Activated gamma-delta T cell treated with anti-CD3 and anti-CD28 coated beads, Interleukin-2, amount 50 U/mL, for 16 hours (primary cell): Measurements from ENCODE around the gene CLCNKA.
"Not testable (repeated sequence)": the region's sequence is repeated elsewhere in the genome, so short reads cannot be mapped to it uniquely, and the experiment has no call there.

Source experiments
- DNase-seq: peaks from one replicate; pipeline ENCODE4 v3.0.0-alpha.2; 2020; ENCODE audit warnings: low read depth

The CLCNKA gene

DNA sequence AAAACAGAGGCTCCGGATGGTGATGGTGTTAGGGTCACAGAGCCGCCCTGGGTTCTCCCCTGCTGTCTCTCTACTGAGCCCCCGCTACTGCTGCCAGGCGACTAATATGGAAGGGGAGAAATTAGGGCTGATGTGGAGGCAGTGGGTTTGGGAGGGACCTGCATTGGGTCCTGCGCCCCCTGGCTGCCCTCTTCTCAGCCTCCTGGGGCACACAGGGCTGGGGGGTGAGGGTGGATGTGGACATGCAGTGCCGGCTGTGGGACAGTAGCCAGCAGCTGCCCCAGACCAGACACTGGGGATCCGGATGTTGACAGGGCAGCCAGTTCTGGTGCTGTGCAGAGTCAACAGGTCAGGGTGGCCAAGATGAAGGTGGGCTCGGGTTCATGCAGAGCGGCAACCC lies 20.3 kb downstream of the CLCNKA start:
- DNase-seq: no peak

DNA sequence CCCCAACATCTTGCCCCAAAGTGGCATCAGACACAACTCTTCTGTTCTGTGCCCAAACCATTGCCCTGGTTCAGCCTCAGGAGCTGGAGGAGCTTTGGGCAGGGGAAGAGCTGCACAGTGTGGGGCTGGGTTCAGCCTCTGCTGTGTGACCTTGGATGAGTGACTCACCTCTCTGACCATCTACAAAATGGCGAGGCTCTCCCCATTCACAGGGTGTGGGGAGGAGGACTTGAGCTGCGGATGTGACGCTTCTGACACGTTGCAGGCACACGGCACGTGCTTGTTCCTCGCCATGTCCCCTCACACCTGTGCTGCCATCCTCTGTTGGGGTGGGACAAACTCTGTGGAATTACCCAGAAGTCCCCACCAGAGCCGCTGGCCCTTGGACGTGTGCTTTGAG lies 20.8 kb downstream of the CLCNKA start:
- not testable (repeated sequence) for DNase-seq

DNA sequence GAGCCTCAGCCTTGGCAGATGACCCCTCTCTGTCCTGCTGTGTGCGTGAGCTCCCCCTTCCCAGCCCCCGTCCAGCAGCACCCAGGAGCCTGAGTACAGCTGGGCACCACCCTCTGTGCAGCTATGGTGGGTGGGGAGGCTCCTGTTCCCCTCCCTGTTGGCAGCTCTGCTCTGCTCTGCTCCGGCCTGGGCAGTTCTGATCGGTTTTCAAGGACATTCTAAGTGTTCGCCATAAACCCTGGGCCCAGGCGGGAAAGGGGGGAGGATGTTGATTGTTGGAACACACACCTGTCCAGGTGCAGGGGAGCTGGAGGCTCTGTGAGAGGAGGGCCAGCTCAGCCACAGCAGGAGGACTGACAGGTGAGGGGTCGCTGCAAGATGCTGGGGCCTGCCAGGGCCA lies 21.7 kb downstream of the CLCNKA start, which contains the start of gene CLCNKB:
Gene CLCNKB (plus strand): TSS at position 262 of the 400 bp plus-strand sequence. CDS start 711 bp downstream, outside the sequence.
- no peak for DNase-seq

DNA sequence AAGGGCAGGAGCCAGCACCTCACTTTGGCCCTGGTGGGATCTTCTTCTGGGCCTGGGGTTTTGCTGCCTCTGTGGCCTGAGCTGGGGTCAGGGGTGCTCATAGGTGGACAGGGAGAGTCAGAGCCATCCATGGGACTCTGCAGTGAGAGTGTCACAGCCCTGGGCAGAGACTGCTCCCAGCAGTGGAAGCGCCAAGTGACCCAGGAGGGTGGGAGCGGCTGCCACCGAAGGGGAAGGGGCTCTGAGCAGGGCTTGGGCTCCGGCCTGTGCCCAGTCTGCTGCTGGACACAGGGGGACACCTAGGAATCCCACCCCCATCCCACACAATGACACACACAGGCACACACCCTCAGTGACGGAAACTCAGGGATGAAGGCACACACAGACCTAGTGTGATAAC lies 22.1 kb downstream of the CLCNKA start:
- no peak for DNase-seq

DNA sequence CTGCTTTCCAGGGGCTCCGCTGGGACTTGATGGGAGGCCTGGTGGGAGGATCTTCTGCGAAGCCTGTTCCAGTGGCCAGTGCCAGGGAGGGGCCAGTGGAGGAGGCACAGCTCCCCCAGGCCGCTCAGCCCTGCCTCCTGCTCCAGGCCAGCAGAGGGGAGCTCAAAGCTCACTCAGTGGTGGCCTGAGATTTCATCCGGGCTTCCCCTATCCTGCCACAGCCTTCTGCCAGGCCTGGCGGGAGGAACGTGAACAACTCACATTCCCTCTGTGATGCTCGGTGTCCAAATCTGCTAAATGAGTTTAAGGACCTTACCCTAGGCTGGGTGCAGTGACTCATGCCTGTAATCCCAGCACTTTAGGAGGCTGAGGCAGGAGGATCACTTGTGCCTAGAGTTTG lies 25.0 kb downstream of the CLCNKA start:
- no peak for DNase-seq

DNA sequence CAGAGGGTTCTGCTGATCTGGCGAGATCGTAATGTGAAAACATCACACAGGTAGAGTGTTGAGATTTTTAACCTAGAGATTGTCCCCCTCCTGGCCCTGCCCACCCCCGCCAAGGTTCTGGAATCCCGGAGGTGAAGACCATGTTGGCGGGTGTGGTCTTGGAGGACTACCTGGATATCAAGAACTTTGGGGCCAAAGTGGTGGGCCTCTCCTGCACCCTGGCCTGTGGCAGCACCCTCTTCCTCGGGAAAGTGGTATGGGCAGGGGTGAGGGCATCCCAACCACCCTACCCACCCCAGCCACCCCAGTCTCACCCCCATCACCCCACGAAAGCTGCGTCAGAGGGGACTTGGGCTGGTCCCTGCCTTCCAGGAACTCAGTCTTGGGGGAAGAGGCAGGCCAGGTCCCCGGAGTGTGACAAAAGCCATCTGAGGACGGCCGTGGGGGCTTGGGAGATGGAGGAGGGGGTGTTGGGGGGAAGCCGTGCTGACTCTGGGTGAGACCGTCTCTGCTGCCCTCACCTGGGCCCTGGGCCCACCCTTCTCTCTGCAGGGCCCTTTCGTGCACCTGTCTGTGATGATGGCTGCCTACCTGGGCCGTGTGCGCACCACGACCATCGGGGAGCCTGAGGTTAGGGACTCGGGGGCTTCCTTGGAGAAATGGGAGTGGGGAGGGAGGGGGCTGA lies 26.1 kb downstream of the CLCNKA start:
- no peak for DNase-seq

DNA sequence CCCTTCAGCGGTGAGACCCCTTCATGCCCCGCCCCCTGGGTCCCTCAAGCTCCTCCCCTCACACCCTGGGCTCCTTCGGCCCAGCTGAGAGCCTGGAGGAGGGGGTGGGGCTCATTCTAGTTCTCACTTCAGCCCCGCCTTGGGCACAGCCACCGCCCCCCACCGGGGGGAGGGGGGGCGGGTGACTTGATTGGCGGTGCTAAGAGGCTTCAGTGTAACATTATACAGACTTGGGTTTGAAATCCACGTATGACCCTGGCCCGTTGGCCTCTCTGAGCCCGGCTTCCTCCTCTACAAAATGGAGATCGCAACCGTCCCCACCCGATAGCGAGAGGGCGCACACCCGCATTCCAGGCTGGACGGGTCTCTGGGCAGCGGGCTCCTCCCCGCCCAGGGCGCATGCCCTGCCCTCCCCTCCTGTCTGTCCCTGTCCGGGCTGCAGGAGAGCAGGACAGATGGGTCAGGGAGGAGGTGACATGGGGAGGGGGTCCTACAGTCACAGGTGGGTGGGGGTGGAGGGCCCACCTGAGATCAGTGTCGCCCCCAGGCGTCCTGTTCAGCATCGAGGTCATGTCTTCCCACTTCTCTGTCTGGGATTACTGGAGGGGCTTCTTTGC lies 26.8 kb downstream of the CLCNKA start:
- no peak for DNase-seq

DNA sequence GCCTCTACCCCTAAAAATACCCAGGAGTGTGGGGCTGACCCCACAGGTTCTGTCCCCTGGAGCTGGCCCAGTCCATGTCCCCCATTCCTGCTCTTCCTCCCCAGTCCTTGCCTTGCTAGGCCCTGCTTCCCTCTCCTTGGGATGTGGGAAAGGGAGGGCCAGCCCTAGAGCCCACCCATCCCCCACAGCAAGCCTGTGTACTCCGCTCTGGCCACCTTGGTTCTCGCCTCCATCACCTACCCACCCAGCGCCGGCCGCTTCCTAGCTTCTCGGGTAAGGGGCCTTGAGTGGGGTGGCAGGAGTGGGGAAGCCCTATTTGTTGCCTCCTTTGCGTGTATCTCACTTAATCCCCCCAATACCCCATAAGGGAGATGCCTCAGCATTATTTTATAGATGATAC lies 28.5 kb downstream of the CLCNKA start:
- DNase-seq: no peak

DNA sequence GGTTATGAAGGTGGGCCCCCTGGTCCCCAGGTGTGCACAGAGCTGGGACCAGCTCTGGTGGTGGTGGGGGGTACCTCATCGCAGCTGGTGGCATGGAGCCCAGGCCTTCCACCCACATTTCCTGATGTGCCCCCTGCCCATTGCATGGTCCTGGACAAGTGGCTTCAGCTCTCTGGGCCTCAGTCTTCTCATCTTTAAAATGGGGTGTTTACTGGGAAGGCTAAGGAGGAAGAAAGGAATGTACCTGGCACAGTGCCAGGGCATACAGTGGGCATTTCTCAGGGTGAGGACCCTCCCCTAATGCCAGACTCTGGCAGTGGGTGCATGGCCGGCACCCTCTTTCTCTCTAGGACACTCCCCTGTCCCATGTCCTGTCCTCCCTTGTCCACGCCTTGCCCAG lies 29.2 kb downstream of the CLCNKA start:
- DNase-seq: no peak

DNA sequence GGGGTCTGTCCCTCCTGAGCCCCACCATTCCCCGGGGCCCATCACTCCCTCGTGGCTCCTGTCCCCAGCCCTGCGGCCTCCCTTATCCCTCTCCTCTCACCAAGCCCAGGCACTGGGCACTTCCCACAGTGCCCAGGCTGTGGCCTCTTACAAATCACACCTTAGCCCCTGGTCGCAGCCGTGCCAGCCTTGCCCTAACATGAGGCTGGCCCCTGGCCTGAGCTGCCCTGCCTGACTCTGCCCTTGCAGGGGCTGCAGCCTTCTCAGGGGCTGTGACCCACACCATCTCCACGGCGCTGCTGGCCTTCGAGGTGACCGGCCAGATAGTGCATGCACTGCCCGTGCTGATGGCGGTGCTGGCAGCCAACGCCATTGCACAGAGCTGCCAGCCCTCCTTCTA lies 30.1 kb downstream of the CLCNKA start:
- not testable (repeated sequence) for DNase-seq

DNA sequence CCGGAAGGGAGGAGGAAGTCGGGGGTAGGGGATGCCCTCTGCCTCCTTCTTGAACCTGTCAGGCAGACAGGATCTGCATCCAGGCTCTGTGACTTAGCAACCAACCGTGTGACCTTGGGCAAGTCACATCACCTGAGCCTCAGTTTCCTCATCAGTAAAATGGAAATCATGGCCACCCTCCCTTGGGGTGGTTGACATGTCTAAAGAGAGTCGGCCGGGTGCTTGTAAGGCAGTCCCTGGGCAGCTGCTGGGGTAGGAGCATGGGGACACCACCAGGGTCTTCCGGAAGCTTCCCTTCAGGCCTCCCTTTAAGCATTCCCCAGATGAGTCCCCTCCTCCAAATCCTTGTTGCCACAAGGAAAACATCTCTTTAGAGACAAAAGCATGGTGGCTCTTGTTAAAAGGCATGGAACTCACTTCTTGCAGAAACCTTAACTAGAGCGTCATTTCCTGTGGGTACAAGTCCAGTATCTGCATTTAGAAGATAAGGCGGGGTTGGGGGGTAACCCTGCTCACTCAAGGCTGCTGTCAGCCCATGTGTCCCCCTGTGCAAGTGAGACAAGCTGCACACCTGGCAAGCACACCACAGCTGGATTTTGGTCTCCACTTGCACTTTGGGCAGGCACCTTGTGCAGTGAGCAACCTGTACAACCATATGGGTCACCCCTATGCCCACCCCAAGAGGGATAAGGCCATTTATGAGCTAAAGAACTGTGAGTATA lies 32.1 kb downstream of the CLCNKA start:
- no peak for DNase-seq

DNA sequence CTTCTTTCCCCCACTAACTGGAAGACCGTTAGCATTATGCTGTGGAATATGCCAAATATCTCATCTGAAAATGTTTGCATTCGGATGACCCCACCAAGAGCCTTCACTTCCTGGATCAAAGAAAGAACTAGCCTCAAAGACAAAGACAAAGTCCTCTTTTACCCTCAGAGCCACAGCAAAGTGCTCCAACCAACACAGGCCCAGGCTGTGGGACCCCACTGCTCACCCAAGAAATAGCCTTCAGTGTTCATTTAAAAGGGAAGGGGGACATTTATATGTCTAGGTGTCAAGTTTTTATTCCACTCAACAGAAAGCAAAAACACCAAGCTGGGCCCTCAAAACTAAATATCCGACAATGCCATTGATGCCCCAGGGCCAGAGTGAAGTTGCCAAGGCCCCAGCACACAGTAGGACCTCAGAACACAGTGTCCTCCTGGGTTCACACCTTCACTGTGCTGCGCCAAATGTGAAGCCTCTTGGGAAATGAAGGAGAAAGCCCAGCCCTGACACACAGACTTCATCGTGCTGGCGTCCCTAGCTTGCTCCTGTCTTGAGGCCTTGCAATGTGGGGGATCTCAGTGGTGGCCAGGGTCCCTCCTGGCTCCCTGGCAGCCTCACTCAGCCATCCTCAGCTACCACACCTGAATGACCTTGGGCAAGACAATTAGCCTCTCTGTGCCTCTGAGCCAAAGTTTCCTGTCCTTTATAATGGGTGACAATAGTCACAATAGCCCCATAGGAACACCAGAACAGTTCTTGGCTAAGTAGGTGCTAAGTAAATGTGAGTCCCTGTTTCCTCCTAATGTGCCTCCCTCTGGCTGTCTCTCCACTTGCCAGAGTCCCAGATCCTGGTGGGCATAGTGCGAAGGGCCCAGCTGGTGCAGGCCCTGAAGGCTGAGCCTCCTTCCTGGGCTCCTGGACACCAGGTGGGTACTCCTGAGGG lies 33.0 kb downstream of the CLCNKA start:
- no peak for DNase-seq

DNA sequence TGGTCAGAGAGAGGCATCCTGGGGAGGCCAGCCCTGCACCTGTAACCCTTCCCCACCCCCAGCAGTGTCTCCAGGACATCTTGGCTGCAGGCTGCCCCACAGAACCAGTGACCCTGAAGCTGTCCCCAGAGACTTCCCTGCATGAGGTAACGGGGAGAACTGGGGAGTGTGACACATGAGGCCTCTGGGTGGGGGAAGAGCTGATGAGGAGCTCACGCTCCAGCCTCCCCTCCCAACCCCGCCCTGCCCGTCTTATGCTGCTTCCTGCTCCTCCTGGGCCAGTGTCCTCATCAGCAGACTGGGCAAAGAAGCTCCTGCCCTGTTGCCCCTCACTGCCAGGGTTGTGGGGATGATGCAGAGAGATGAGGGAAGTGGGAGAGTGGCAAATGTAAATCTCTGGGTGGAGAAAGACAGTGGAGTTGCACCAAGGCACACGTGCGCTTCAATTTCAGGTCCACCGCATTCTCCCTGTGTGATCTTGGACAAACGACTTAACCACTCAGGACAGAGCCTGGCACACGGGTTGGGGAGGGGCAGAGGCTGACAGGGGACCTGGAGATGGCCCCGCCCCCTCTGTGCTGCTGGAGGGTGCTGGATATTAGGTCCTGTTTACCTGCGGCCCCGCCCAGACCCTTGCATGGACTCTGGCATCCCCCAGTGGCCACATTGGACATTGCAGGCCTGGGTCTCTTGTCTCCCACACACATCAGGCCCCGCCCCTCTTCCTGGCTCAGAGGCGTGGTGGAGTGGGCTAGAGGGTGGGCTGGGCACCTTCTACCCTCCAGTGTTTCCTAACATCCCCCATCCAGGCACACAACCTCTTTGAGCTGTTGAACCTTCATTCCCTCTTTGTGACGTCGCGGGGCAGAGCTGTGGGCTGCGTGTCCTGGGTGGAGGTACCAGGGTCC lies 34.0 kb downstream of the CLCNKA start:
- DNase-seq: peak; percentile 74

DNA sequence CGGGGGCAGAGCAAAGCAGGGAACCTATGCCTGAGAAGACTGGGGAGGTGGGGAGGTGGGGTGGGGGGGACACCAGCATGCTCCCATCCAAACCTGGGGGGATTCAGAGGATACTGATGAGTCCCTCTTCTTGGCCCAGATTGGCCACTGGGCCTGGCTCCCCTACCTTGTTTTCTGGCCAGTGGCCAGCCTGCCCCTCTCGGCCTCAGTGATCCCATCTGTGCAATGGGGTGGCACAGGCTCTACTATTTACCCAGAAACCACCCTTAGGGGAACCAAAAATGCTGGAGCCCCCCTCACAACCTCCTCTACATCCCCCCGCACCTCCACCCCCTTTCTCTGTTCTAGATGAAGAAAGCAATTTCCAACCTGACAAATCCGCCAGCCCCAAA lies 34.7 kb downstream of the CLCNKA start:
- not testable (repeated sequence) for DNase-seq

DNA sequence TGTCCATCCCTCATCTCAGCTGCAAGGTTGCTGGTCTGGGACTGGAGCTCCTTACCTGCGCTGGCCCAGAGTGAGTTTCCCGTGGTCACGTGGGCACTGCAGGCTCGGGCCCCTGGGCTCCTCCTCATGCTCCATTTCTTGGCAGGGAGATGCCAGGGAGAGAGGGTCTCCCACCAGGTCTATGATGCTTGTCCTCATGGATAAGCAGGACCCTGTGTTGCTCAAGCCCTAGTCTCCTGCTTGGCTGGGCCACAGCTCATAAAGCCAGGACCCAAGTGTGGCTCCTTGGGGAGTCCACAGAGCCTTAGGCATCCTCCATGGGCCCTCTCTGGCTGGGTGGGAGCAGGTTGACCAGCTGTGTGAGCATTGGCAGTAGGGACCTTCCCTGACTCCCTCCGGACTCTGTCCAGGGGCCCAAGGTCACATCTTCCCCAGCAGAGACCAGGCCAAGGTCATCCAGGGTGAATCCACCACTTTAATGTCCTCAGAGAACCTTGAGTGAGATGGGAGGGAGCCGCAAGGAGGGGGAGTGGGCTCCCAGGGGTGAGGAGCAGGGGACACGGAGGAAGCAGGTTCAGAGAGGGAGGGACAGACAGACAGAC lies 35.6 kb downstream of the CLCNKA start:
- DNase-seq: not testable (repeated sequence)

DNA sequence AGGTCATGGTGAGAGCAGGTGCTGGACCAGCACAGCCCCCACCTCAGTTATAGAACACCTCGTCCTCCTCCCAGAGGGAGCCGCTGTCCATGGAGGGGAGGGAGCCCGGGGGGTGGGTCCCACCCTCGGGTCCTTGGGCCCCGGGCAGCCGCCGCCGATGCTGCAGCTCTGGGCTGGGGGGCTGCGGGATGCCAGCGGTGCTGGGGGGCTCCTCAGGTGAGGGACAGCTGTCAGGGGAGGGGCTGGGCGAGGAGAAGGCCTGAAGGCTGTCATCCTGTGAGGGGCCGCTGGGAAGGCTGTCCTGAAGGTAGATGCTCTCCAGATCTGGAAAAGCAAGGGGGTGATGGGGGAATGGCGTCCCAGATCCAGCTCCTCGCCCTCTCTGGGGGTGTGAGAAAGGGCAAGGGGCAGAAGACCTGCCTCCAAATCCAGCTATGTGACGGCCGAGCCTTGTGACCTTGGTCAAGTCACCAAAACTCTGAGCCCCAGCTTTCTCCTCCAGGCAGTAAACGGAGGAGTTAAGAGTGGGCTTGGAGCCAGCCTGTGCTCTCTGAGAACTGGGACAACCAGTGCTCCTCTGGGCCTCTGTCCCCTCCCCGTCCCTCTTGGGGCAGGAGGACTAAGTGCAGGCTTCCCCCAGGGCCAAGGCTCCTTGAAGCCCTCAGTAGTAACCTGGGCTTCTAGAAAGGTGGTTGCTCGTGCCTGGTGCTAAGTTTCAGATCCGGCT lies 36.7 kb downstream of the CLCNKA start:
- not testable (repeated sequence) for DNase-seq

DNA sequence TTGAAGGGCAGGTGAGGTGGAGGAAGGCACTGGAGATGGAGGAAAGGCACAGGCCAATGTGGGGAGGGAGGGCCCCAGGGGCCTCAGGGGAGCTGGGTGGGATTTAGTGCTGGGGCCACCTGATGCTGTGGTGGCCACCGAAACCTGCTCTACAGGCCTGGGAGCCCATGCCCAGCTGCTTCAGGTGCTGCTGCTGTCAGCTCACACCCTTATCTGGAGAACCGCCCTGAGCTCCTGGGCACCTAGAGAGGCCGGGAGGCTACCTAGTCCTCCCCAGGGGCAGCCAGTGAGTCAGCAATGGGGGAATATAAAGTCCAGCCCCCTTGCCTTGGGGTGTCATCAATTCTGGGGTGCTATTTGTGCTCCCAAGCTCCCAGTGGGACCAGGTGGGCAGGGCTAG lies 39.4 kb downstream of the CLCNKA start:
- DNase-seq: no peak

DNA sequence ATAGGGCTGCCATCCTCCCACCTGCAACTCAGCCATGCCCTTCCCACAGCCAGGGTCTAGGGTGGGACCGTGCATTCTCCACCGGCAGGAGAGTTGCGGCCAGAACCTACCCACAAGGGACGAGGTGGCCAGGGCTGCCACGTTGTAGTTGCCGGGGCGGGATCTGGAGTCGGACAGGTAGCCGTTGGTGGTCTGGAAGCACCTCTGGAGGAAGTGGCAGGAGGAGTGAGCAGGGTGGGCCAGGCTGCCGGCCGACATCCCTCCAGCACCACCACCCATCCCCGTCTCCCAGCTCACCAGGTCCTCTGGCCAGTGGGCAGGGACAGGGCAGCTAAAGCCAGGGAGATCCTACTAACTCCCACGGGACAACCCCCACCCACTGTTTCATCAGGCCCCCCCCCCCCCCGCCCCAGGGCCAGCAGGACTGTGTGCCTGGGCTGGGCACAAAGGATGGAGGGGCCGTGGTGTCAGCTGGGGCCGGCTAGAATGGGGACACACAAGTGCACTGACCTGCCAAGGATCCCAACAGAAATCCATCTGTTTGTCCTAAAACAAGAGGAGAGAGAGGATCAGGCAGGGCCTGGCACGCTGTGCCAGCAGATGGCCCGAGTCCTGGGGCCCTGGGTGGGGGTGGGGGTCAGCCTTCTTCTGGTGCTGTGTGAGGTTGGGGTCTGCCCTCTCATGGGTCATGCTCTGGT lies 40.3 kb downstream of the CLCNKA start:
- DNase-seq: not testable (repeated sequence)

DNA sequence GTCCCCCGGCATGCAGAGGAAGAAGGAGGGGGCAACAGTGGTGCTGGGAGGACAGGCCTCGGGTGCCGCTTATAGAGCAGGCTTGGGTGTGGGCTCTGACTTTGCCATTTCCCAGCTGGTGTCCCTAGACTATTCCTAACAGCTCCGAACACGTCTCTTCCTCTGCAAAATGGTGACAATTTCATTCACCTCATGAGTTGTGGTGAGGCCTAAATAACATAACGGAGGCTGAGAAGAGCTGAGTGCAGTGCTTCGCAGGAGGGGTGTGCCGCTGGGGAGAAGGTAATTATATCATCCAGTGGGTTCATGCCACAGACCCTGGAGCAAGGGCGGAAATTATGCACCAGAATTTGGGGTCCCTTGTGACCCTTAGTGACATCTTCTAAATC lies 40.8 kb downstream of the CLCNKA start:
- not testable (repeated sequence) for DNase-seq
